Measurements from ENCODE around the gene PLOD3. TPM values are rescaled to one million over a fixed set of nuclear protein-coding genes. Genes with fewer than 3 reads are reported as not detected.

PLOD3 gene
- total RNA-seq, 1 experiment from 2014 or later, result 48.3 TPM

DNA sequence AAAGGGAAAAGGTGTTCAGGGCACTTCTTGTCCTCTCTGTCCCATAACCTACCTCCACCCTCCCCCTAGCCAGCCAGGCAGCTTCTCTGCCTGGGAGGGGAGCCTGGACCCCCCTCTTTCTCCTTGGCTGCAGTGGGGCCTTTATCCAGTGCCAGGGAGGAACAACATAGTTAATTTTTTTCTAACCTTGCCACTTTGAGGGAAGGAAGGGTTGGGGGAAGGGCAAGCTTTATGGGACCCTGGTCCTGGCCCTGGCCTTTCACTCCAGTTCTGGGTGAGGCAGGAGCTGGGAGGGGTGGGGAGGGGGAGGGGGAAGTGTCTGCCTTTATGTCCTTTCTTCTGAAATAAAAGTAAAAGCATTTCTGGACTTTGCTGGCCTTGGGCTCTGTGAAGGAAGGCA is 56.5 kb downstream of the PLOD3 start (continued):
- TF ChIP-seq, protein P1, sequence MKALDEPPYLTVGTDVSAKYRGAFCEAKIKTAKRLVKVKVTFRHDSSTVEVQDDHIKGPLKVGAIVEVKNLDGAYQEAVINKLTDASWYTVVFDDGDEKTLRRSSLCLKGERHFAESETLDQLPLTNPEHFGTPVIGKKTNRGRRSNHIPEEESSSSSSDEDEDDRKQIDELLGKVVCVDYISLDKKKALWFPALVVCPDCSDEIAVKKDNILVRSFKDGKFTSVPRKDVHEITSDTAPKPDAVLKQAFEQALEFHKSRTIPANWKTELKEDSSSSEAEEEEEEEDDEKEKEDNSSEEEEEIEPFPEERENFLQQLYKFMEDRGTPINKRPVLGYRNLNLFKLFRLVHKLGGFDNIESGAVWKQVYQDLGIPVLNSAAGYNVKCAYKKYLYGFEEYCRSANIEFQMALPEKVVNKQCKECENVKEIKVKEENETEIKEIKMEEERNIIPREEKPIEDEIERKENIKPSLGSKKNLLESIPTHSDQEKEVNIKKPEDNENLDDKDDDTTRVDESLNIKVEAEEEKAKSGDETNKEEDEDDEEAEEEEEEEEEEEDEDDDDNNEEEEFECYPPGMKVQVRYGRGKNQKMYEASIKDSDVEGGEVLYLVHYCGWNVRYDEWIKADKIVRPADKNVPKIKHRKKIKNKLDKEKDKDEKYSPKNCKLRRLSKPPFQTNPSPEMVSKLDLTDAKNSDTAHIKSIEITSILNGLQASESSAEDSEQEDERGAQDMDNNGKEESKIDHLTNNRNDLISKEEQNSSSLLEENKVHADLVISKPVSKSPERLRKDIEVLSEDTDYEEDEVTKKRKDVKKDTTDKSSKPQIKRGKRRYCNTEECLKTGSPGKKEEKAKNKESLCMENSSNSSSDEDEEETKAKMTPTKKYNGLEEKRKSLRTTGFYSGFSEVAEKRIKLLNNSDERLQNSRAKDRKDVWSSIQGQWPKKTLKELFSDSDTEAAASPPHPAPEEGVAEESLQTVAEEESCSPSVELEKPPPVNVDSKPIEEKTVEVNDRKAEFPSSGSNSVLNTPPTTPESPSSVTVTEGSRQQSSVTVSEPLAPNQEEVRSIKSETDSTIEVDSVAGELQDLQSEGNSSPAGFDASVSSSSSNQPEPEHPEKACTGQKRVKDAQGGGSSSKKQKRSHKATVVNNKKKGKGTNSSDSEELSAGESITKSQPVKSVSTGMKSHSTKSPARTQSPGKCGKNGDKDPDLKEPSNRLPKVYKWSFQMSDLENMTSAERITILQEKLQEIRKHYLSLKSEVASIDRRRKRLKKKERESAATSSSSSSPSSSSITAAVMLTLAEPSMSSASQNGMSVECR (CRISPR knock-in tag; IDR thresholded peaks at IDR 0.05; ENCODE audit: borderline replicate concordance), result no peak

DNA sequence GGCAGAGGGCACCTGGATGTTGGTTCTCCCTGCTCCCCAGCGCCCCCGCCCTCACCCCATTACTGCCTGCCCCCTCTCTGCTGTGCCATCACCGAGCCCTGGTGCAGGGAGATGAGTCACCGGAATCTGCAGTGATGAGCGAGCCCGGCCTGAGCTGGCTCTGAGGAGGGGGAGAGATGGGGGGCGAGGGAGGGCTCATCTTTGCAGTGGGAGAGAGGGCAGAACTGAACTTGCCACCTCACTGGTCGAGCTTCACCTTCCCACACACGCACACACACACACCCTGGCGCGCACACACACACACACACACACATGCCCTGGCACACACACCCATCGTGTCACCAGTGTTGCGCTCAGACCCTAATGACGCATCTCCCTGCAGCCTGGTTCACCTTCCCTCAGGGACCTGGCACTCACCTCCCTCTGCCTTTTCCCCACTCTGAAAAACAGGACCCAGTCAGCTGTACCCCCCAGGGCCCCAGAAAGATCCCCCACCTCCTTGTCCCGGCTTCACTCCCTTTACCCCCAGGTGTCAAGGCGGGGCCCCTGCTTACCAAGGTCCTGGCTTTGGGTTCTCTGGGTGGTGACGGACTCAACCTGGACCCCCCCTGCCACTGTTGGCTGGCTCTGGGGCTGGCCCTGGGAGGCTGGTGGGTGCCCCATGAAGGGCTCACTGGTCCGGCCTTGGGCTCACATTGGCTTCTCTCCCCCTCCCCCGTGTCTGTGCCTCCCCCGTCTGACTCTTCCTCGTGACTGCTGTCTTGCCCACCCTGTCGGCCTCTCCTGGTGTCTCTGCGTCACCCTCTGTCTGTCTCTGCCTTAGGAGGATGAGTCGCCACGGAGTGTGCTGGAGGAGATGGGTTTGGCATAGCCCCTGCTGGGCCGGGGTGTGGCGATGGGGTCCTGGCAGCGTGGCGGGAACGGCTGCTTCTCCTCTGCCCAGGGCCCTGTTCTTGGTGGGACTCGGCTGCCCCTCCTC is 57.4 kb downstream of the PLOD3 start:
- DNase-seq (ENCODE audit: low spot score) (no peak), ATAC-seq (no peak)
- Mint-ChIP-seq H3K27ac (no peak overlapping the region), H3K27me3 (ENCODE audit: low read depth) (peaks cover 16% of the 10 kb centered on the region), H3K9me3 (no peaks in the 10 kb centered on the region), H3K4me3 (no peak overlapping the region), H3K36me3 (peaks cover 5% of the 10 kb centered on the region; the same call in 1 of the 2 replicates), H3K4me1 (peaks cover 60% of the 10 kb centered on the region)
- TF ChIP-seq, protein P2, sequence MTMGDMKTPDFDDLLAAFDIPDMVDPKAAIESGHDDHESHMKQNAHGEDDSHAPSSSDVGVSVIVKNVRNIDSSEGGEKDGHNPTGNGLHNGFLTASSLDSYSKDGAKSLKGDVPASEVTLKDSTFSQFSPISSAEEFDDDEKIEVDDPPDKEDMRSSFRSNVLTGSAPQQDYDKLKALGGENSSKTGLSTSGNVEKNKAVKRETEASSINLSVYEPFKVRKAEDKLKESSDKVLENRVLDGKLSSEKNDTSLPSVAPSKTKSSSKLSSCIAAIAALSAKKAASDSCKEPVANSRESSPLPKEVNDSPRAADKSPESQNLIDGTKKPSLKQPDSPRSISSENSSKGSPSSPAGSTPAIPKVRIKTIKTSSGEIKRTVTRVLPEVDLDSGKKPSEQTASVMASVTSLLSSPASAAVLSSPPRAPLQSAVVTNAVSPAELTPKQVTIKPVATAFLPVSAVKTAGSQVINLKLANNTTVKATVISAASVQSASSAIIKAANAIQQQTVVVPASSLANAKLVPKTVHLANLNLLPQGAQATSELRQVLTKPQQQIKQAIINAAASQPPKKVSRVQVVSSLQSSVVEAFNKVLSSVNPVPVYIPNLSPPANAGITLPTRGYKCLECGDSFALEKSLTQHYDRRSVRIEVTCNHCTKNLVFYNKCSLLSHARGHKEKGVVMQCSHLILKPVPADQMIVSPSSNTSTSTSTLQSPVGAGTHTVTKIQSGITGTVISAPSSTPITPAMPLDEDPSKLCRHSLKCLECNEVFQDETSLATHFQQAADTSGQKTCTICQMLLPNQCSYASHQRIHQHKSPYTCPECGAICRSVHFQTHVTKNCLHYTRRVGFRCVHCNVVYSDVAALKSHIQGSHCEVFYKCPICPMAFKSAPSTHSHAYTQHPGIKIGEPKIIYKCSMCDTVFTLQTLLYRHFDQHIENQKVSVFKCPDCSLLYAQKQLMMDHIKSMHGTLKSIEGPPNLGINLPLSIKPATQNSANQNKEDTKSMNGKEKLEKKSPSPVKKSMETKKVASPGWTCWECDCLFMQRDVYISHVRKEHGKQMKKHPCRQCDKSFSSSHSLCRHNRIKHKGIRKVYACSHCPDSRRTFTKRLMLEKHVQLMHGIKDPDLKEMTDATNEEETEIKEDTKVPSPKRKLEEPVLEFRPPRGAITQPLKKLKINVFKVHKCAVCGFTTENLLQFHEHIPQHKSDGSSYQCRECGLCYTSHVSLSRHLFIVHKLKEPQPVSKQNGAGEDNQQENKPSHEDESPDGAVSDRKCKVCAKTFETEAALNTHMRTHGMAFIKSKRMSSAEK (CRISPR knock-in tag; IDR thresholded peaks at IDR 0.05; ENCODE audit: borderline replicate concordance), result no peak
- TF ChIP-seq, protein P3, sequence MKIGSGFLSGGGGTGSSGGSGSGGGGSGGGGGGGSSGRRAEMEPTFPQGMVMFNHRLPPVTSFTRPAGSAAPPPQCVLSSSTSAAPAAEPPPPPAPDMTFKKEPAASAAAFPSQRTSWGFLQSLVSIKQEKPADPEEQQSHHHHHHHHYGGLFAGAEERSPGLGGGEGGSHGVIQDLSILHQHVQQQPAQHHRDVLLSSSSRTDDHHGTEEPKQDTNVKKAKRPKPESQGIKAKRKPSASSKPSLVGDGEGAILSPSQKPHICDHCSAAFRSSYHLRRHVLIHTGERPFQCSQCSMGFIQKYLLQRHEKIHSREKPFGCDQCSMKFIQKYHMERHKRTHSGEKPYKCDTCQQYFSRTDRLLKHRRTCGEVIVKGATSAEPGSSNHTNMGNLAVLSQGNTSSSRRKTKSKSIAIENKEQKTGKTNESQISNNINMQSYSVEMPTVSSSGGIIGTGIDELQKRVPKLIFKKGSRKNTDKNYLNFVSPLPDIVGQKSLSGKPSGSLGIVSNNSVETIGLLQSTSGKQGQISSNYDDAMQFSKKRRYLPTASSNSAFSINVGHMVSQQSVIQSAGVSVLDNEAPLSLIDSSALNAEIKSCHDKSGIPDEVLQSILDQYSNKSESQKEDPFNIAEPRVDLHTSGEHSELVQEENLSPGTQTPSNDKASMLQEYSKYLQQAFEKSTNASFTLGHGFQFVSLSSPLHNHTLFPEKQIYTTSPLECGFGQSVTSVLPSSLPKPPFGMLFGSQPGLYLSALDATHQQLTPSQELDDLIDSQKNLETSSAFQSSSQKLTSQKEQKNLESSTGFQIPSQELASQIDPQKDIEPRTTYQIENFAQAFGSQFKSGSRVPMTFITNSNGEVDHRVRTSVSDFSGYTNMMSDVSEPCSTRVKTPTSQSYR (CRISPR knock-in tag; IDR thresholded peaks at IDR 0.05), result no peak
- TF ChIP-seq CBFB (CRISPR knock-in tag; IDR thresholded peaks at IDR 0.05; ENCODE audit: low read depth) (no peak), ZNF671 (CRISPR knock-in tag; IDR thresholded peaks at IDR 0.05) (no peak)
- TF ChIP-seq, protein P4, sequence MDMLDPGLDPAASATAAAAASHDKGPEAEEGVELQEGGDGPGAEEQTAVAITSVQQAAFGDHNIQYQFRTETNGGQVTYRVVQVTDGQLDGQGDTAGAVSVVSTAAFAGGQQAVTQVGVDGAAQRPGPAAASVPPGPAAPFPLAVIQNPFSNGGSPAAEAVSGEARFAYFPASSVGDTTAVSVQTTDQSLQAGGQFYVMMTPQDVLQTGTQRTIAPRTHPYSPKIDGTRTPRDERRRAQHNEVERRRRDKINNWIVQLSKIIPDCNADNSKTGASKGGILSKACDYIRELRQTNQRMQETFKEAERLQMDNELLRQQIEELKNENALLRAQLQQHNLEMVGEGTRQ (CRISPR knock-in tag; IDR thresholded peaks at IDR 0.05), result no peak
- TF ChIP-seq, protein P5, sequence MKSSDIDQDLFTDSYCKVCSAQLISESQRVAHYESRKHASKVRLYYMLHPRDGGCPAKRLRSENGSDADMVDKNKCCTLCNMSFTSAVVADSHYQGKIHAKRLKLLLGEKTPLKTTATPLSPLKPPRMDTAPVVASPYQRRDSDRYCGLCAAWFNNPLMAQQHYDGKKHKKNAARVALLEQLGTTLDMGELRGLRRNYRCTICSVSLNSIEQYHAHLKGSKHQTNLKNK (CRISPR knock-in tag; IDR thresholded peaks at IDR 0.05), result no peak
- POLR2A ChIA-PET, result no interaction called here
- CTCF ChIA-PET, result interaction anchor here (1.0 to 9.0 kb wide), 7 partner anchors 14 to 84 kb away, joined by 4 to 109 read pairs (median 7); partner anchors contain the start of genes PLOD3, SERPINE1 and ZNHIT1

Data from WTC11 (cell line).